Transverse colon (tissue), 4 donors: ENCODE data around the gene GPD1L.

Experiments
- EP300 ChIP-seq: sonication (generic); formaldehyde crosslinking; IDR thresholded peaks from one replicate; pipeline ENCODE4 v1.6.1; 2017; ENCODE audit warnings: antibody characterized with exemption, low read depth
- POLR2A ChIP-seq: fragments of 450-650 bp; IDR thresholded peaks from one replicate; pipeline ENCODE4 v1.6.1; 2016; ENCODE audit warnings: antibody characterized with exemption, mild to moderate bottlenecking, moderate library complexity
- POLR2AphosphoS5 ChIP-seq, 3 donors: sonication (generic); formaldehyde crosslinking; IDR thresholded peaks; one replicate each; pipeline ENCODE4 v1.6.1; 2016; ENCODE audit warnings: antibody characterized with exemption in 3 of 3
- TF ChIP-seq, protein P1 (sequence below), 5 experiments: fragments of 200-600 bp in 3 of 5; fragments of 450-650 bp in 2 of 5; sonication (generic) in 3 of 5; IDR thresholded peaks; 1 replicate in 2 of 5; 2 replicates in 3 of 5; pipeline ENCODE4 v1.5.1; 2016 to 2017; ENCODE audit warnings: antibody characterized with exemption in 5 of 5, inconsistent platforms in 3 of 5, mild to moderate bottlenecking in 2 of 5, moderate library complexity in 1 of 5

GRCh38 chr3:32217339-32217738 lies 110.9 kb downstream of the GPD1L start:
- TF ChIP-seq POLR2A (no peak), POLR2AphosphoS5 (IDR thresholded peaks at IDR 0.05) (no peak), EP300 (no peak)
- TF ChIP-seq, protein P1, sequence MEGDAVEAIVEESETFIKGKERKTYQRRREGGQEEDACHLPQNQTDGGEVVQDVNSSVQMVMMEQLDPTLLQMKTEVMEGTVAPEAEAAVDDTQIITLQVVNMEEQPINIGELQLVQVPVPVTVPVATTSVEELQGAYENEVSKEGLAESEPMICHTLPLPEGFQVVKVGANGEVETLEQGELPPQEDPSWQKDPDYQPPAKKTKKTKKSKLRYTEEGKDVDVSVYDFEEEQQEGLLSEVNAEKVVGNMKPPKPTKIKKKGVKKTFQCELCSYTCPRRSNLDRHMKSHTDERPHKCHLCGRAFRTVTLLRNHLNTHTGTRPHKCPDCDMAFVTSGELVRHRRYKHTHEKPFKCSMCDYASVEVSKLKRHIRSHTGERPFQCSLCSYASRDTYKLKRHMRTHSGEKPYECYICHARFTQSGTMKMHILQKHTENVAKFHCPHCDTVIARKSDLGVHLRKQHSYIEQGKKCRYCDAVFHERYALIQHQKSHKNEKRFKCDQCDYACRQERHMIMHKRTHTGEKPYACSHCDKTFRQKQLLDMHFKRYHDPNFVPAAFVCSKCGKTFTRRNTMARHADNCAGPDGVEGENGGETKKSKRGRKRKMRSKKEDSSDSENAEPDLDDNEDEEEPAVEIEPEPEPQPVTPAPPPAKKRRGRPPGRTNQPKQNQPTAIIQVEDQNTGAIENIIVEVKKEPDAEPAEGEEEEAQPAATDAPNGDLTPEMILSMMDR (IDR thresholded peaks at IDR 0.05), result no peak
